Measurements from ENCODE around the gene NCKAP5. TPM values are rescaled to one million over a fixed set of nuclear protein-coding genes. Genes with fewer than 3 reads are reported as not detected.

NCKAP5 gene
- total RNA-seq, 1 donor from 2014 or later = 18.4 TPM

DNA sequence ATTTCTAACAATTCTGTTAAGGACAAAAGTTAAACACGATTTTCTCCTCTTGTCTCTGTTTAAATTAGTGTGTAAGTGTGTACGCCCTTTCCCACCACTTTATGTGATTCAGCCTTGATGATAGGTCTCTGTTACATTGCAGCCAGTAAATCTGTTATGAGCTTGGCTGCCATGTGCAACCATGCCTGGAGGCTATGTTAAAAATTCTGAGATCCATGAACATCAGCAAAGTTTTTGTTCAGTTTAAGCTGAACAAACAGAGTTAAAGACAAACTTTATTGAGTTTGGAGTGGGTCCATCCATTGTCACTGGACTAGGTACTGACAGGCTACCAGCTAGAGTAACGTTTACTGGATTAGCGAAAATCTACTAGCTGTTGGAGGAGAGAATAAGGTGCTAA lies 110.4 kb downstream of the NCKAP5 start:
- DNase-seq = peak; percentile 32

DNA sequence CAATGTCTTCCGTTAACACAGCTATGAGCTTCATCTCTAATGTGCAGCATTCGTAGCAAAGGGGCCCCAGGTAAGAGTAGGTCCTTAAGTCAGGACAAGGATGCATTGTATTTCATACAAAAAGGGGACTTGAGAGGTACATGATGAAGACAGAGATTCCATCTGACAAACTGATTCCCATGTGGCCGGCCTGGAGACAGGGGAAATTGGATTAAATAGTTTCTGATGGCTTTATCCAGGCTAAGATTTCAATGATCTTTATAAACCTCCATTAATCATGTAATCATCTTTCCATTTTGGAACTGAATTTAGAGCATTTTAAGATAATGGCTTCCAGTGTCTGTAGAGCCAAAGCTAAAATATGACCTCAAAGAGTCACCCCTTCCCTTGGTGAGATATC lies 111.3 kb downstream of the NCKAP5 start:
- DNase-seq = no peak

DNA sequence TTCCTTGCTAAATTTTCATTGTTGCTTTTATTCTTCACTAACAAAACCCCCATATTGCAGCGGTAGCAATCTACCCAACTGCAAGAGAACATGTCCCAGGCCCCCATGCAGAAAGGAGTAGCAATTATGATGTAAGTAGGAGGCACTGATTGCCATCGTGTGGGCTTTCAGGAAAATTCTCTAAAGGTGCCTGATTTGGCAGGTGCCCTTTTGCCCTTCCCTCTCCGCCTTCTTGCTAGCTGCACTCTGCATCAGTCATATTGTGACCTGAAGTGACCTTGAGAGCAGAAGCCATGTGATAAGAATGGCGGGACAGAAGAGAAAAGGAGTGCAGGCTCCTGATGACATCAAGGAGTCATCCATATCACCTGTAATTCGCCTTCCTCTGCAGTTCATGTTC lies 112.1 kb downstream of the NCKAP5 start:
- no peak for DNase-seq

DNA sequence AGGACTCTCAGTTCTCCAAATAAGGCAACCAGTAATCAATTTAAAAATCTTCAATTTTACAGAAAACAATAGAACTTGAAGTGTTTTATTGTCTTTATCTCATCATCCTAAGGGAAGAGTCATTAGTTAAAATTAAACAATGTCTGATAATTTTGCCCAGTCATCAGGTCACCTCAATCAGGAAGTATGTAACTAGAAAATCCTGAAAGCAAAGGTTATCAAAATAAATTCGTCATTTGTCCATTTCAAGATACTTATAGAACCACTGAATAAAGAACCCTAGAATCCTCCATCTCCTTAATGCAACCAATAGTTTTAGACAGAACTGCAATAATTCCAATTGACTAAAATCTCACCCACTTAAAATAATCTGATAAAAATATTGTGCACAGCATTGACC lies 115.2 kb downstream of the NCKAP5 start:
- no peak for DNase-seq

DNA sequence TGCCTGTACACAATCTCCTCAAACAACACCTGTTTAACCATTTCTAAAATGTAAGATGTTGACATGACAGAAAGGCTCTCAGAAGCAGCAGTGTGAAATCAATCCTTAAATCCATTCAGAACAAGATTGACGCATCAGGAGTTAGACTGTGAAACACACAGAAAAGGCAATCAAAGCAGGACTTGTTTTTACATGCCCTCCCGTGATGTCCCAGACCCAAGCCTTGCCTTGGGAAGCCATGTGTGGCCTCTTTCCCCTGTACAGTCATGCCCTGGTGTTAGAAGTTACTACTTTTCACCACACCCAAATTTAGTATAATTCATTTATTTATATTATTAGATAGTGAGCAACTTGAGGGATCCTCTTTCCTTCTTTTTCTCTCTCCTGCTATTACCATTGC lies 115.7 kb downstream of the NCKAP5 start:
- DNase-seq = peak; percentile 46

DNA sequence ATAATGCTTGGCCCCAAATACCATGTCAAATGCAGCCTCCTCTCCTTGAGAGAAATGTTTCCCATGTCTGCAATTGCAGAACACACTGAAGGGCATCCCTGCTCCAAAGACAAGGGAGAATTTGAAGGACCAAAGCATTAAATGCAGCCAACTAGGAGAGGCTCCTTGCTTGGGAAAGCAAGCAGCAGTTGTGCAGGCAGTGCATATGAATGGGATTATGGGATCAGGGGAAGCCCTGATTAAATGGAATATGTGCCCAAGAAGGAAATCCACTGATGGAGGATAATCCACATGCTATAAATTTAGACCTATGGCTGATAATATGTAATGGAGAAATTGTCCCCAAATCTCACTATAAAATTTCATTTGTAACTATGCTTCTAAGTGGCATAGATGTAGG lies 116.1 kb downstream of the NCKAP5 start:
- no peak for DNase-seq

DNA sequence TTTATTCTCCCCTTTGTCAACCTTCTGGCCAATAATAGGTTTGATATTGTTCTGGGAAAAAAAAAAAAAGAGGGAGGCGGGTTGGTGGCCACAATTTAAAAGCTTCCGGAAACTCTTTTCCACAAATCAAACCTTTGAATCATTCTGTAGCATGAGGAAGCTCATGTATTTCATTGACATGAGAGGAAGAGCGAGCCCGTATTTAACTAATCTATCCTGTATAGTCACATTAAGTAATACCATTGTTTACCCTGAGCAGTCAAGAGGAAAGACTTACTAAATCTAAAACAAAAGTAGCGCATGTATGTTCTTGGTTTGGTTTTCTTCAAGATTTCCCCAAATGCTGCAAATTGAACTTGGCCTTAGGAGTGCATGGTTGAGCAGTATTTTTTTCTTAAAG lies 120.1 kb downstream of the NCKAP5 start:
- no peak for DNase-seq

DNA sequence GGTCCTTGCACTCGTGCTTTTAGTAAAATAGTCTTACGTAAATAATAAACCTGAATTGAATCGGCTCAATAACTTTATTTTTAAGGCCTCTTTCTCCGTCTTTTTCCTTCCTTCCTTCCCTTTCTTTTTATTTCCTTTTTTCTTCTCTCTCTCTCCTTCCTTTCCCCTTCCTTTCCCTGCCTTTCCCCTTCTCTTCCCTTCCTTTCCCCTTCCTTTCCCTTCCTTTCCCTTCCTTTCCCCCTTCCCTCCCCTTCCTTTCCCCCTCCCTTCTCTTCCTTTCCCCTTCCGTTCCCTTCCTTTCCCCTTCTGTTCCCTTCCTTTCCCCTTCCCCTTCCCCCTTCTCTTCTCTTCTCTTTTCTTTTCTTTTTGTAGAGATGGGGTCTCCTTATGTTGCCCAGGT lies 121.0 kb downstream of the NCKAP5 start:
- no peak for DNase-seq

DNA sequence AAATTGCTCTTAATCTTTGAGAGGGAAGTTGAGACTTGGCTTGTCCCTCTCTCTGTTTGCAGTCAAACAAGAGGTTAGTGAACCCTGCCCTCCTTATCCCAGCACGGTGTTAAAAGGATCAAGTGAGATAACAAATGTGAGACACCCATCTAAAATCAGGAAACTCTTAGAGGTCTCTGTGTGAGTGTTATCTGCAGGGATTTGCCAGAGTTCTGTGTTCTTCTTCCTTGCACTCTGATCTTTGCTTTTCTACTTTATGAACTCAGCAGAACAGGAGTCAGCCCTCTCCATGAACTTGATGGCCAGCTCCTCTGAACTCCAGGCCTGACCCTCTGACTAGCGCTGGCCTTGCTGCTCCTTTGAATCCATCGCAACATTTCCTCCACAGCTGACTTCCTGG lies 123.8 kb downstream of the NCKAP5 start:
- no peak for DNase-seq

DNA sequence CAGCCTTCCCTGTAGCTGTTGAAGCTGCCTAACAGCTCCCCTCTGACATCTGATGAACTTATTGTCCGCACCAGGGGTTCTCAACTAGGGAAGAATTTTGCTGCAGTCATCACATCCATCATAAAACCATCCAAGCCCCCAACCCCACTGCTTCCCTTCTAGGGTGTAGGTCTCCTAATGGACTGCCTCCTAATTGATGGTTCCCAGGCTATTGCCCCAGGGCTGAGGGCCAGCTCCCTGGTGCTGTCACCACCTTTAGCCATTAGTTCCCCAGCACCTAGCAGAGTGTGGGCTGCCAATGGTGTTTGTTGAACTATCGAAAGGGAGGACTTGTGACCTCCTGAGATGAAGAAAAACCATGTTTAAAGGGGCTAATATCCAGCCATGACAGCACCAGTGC lies 125.9 kb downstream of the NCKAP5 start:
- no peak for DNase-seq

DNA sequence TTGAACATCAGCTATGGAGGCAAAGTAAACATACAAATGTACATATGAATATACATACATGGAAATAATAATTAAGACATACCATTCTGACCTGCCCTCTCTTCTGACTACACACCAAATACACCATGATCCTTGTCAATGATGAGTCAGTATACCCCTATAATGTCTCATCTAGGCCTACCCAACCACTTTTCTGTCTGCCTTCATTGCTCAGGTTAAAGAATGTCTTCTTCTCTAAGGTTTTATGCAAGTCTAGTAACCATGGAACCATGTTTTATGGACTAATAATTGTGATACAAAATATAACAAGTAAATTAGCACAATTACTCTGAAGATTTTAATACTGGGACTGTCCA lies 128.7 kb downstream of the NCKAP5 start:
- DNase-seq = no peak

DNA sequence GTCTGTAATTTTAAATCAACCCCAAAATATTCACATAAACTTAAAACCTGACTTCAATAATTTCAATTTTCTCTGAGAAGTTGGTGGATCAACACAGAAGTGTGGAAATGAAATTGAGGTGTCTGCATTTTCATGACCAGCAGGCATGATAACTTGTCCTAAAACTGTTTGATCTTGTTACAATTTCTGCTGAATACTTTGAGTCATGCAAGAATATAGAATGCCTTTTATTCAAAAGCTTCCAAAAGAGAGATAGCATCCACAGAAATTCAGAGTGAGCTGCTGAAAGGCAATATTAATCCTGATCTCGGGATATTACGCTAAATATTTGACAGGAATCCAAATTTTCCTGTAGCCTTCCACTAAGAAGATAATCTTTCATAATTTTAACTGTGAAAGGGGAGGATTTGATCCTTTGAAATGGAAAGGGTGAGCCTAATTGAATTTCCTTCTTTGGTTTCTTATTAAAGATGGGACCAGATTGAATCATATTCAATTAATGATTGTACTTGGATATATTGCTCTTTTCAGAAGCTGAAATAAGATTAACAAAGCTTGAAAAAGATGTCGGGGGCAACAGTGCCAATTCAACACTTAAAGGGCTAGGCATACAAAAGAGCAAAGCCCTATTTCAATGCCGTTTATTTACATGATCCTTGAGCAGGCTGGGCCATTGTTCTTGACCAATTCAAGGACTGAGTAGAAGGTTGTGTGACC lies 129.3 kb downstream of the NCKAP5 start:
- no peak for DNase-seq

DNA sequence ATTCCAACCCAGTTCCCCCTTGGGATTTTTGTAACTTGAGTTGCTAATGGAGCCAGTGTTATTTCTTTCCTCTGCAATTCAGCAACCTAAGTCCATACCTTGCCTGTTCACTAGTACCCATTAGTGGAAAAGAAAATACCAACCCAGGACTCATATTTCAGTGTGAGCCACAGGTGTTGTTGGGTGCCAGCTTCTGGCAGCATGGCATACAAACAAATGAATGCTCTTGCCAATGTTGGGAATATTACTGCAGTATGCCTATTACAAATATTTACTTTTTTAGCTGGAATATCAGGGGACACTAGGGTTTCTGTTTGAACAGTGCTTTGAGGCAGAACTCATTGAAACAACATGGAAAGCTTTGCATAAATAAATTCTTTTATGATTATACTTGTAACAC lies 130.2 kb downstream of the NCKAP5 start:
- DNase-seq = no peak

DNA sequence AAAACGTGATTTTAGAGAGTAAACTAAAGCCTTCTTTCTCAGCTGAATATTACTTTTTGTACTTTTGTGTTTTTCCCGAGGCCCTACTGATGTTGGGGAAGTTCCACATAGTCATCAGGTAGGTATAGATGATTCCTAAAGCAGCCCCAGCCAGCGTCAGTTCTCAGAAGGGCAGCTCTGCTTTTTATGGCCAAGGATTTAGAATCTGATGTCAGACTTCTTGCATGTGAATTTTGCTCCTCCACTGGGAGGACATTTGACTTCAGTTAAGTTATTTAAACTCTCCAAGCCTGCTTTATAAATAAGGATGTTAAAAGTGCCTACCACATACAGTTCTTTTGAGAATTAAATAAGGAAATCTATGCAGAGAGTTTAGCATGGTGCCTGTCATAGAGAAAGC lies 130.8 kb downstream of the NCKAP5 start:
- no peak for DNase-seq

DNA sequence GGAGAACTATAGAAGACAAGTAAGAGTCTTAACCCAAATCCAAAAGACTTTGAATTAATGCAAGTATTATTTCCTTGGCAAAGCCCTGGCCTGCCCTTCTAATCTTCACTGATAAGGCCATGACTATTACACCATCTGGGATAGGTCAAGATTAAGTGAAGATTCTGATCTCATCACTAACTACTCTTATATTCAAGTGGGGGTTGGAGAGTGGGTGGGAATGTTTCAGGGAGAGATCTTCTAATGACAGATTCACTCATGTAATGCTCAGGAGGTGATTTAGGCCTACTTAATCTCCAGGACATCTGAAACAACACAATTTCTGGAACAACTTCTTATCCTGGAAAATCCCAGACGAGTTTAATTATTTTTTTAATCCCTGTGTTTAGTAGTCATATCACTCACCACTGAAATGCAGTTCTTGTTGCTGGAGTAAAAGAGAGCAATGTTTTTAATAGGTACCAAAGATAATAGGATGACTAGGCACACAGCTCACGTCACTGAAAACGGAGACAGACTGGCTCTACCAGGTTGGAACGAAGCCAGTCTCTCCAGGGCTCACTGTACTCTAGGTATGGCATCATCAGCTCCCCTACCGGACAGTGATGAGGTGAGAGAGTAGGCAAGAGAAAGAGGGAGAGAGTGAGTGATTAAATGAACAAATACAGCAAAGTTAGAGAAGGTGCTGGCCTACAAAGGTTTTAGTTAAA lies 133.1 kb downstream of the NCKAP5 start:
- DNase-seq = no peak

DNA sequence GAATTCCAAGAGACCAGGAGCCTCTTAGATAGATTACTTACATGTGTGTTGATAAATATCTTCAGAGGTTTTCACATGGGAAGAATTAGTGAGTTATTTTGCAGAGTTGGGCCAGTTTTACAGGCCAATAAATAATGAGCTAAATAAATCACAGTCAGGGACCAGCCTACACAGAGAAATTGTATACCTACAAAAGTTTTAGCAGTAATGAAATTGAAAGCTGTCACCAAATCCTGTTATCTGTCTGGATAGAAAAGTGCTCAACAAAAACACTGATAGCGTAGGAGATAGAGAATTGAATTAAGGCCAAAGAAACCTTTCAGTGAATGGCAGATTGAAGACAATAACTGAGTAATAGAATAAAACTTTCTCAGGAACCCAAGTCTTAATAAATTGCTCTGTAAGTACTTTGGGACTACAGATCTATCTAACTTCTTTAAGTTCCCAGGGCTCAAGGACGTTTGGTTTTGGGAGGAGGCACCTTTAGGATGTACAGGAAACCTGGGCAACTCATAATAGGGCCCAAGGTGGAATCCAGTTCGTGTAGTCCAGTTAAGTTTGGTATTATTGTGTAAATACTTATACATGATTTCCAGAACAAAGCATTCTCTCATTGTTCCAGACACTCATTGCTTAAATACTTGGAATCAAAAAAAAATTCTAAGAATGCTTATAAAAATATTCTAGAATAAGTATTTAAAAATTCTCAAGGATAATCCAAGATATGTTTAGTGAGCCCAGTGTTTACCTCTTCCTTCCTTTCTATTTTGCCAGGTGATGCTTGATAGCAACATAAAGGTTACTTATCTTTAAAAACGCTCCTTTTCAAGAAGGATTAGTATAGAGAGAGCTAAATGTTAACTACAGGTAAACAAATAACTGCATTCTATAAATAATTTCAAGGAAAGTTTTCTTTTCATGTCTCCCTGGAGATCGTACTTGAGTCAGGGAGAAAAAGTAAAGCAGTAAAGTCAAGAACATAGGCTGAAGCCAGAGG lies 134.5 kb downstream of the NCKAP5 start:
- no peak for DNase-seq

DNA sequence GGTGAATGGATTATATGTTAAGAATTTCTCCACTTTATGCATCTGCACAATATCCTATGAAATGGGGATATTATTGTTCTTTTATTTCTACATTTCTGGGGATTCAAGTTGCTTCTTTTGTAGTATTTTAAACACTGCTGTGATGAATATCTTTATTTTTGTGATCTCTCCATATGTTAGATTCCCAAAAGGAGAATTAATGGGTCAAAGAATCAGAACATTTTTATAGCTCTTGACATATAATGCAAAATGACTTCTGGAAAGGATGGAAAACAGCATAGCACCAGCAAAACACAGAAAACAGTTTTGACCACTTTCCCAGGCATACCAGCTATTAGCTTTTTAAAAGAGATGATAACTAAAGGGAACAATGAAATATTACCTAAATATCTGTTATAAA lies 135.5 kb downstream of the NCKAP5 start:
- DNase-seq = no peak

DNA sequence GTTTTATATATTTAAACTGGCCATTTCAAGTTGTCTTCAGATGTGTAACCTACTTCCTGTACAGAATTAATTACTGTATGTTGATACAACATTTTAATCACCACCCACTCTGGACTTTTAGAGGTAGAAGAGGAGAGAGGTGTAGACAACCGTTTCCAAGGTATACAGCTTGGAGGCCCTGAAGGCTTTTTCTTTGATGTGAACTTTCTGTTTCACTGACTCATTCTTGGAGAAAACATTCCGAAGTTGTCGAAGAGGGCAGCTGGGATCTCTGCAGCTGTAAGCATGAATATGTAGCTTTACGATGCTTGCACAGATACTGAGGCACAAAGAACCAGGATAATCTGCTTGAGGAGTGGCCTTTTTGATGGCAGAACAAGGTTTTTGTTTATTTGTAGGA lies 137.0 kb downstream of the NCKAP5 start:
- no peak for DNase-seq

DNA sequence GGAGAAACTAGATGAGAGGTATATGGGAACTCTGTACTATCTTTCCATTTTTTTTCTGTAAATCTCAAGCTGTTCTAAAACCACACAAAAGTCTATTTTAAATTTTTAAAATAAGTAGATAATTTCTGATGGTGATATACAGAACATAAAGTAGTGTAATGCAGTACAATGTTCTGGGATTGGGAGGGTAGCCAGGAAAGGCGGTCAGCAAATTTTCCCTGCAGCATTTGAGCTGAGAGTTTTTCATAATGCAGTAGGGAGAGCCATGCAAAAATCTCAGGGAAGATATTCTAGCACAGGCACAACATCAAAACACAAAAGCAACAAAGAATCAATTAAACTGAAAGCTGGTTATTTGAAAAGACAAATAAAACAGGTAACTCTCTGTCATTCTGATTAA lies 141.5 kb downstream of the NCKAP5 start:
- DNase-seq = no peak

DNA sequence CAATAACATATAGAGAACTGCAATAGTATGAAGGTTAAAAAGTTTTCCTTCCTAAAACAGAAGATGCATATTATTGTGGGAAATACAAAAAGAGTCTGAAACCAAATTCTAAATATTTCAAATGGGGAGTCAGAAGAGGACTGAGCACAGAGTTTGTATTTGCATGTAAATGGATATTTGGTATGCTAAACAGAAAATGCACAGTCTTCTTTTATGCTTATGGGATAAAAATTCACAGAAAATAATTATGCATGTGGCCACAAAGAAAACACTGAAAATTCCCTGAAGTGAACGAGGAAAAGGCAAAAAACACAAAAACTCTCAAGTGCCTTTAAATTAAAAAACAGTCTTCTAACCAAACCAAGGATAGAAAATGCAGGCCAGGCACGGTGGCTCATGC lies 142.7 kb downstream of the NCKAP5 start:
- DNase-seq = no peak

DNA sequence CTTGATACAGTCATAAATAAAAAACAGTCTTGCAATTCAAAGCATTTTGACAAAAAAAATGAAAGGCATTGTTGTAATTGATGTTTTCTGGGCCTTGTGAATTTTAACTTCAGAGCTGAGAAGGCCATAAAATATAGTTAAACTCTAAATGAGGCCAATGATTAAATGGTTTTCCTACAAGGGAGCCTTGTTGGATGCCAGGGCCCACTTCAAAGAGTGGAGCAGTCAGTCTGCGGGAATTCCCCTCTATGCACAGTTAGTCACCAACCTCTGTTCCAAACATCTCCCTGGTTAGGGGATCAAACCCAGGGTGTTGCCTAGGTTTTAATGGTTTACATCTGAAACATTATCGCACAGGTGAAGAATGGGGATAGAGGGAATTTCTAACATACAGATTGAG lies 143.4 kb downstream of the NCKAP5 start:
- no peak for DNase-seq

DNA sequence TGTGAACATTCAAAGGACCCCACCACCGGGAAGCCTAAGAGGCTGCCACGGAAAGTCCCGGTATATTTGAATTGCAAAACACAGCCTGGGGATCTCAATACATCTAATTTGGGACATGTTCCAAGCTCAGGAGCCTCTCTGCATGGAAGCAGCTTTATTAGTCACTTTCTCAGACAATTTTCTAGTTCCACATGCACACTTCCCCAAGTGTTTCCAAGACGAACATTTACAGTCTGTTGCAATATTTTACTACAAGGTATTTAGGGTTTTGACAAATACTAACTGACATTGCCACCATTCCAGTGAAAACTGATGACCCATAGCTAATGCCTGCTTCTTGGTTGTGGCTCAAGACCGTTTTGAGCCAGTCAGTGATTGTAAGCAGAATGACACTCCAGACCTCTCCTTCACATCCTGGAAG lies 145.3 kb downstream of the NCKAP5 start:
- DNase-seq = no peak

All from tongue (tissue), 2 donors.